GM18498 (cell line): ENCODE results near the gene WBP4.
"Not testable (repeated sequence)": the region's sequence is repeated elsewhere in the genome, so short reads cannot be mapped to it uniquely, and the experiment has no call there.

Source experiments
- ATAC-seq: cut with Tn5 transposase; IDR thresholded peaks from one replicate; pipeline ENCODE4 v1.9.1; 2021; ENCODE audit warnings: mild to moderate bottlenecking, moderate library complexity; ENCODE audit not compliant: unreplicated experiment

WBP4 gene

DNA sequence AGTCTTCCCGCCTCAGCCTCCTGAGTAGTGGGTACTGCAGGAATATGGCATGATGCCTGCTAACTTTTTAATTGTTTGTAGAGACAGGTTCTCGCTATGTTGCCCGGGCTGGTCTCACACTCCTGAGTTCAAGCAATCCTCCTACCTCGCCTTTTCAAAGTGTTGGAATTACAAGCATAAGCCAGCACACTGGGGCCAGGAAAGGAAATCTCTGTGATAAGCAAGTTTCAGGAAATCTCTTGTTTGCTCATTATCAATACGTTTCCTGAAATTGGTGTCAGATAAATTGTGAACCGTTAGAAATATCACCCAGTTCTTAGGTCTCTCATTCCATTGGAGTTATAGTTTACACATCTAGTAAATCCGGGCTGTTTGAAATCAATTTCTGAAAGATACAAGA, 14.2 kb downstream of the WBP4 start:
- ATAC-seq = no peak

DNA sequence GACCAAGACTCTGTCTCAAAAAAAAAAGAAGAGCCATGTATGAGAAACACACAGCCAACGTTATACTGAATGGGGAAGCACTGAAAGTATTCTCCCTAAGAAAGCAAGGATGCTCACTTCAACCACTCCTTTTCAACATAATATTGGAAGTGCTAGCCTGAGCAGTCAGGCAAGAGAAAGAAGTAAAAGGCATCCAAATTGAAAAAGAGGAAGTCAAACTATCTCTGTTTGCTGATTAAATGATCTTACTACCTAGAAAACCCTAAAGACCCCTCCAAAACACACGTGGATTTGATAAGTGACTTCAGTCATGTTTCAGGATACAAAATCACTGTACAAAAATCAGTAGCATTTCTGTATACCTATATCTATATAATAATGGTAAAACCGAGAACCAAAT, 16.2 kb downstream of the WBP4 start:
- no peak for ATAC-seq

DNA sequence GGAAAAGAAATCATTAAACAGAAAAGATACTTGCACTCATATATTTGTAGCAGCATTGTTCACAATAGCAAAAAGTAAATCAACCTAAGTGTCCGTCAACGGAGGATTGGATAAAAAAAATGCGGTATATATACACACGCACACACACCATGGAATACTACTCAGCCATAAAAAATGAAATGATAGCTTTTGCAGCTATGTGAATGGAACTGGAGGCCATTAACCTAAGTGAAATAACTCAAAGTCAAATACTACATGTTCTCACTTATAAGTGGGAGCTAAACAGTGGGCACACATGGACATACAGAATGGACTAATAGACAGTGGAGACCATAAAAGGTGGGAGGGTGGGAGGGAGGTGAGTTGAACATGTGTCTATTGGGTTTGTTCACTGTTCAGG, 18.4 kb downstream of the WBP4 start:
- ATAC-seq = no peak

DNA sequence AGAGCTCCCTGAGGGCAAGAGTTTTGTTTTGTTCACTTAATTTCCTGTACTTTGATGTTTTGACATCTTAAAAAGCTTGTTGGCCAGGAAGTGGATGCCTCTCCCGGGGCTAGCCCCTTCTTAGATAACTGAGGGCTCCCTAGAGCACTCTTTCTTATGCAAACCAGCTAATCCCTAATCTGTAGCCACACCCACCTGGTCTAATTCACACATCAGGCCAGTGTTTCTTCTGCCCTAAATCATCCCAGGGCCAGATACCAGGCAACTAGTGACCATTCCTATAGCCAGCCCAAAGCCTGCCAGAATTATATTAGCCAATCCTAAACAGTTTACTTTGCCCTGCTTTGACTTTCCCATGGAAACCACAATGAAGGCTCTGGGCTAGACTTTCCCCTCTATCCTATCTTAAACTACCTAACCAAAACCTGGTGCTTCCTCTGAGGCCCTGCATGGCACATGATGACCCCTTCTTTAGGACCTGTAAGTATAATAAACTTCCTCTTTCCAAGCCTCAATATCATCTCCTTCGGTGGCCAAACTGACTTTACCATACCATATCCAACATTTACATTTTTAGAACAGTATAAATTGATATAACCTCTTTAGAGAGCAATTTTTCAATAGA, 24.8 kb downstream of the WBP4 start:
- no peak for ATAC-seq

DNA sequence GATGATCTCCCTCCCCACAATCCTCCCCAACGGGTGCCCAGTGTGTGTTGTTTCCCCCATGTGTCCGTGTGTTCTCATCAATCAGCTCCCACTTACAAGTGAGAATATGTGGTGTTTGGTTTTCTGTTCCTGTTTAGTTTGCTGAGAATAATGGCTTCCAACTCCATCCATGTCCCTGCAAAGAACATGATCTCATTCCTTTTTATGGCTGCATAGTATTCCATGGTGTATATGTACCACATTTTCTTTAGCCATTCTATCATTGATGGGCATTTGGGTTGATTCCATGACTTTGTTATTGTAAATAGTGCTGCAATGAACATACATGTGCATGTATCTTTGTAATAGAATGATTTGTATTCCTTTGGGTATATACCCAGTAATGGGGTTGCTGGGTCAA, 34.4 kb downstream of the WBP4 start:
- ATAC-seq = not testable (repeated sequence)

DNA sequence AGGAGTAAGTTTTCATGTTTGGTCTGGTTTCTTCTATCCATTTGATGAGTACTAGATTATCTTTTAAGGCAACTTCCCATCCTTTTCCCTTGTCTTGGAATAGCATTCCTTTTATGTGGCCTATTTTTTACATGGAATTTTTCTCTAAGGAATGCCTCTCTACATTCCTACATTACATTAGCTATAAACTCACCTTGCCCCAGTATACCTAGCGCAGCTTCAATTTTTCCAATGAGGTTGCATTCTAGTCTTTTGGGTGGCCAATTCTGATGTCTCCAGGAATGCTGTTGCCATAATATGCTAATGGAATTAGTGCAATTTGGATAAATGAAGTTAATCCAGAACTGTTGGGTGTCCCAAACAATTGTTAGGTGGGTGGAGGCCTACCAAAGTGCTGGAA, 37.5 kb downstream of the WBP4 start:
- ATAC-seq = no peak

DNA sequence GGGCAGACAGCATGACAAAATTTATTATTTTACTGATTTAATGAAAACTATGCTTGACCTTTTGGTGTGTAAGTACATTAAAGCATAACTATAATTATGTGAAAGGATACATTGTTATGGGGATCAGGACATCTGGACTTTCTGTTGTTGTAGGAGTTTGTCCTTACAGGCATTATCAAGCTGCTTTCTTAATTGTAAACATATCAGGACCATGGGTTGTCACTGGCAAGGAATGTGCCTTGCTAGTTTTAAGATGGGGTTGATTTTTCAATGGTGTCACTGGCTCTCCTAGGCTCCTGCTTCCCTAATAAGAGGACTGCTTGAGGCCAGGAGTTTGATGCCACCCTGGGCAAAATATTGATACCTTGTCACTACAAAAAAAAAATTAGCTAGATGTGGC, 38.7 kb downstream of the WBP4 start:
- ATAC-seq = no peak

DNA sequence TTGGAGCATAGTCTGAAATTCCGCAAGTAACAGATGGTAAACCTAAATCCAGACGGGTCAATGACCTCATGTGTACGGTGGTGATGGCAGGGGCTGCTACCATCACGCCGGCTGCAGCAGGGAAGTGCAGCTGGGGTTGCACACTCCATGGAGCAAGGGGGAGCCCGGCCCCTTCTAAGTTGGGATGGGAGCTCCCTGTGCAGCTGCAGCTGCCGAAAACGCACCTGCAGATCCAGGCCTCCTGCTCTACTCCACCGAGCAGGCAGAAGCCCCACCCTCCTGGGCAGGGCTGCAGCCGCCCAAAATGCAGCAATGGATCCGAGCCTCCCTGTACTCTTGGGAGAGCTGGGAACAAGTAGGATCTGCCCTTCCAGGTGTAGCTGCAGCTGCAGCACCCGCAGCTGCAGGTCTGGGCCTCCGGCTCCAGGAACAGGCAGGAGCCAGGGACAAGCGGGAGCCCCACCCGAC, 45.8 kb downstream of the WBP4 start:
- no peak for ATAC-seq

DNA sequence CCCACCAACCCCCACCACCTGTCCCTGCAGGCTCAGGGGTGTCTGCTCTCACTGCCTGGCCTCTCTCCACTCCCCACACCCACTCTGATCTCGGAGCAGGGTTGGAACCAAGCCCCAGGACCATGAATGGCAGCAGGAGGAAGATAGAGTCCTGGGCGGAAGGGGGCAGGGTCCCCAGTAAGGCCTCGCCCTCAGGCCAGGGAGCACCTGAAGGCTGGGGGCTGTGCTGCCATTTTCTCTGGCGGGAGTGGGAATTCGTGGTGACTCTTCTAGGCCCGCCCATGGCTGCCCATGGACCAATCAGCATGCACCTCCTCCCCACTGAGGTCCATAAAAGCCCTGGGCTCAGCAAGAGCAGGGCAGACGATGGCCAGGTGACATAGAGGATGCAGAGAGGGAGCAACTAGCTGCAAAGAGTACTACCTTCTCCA, 46.3 kb downstream of the WBP4 start:
- ATAC-seq = no peak

DNA sequence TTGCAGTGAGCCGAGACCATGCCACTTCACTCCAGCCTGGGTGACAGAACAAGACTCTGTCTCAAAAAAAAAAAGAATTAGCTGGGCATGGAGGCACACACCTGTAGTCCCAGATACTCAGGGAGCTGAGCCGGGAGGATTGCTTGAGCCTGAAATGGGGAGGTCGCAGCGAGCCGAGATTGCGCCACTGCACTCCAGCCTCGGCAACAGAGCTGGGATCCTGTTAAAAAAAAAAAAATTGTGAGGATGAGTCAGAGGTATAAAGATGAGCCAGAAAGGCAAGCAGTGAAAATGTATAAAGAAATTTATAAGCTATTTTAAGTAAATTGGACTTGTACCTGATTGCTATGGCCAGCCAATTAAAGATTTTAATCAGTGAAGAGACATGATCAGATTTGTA, 50.1 kb downstream of the WBP4 start:
- ATAC-seq = no peak

DNA sequence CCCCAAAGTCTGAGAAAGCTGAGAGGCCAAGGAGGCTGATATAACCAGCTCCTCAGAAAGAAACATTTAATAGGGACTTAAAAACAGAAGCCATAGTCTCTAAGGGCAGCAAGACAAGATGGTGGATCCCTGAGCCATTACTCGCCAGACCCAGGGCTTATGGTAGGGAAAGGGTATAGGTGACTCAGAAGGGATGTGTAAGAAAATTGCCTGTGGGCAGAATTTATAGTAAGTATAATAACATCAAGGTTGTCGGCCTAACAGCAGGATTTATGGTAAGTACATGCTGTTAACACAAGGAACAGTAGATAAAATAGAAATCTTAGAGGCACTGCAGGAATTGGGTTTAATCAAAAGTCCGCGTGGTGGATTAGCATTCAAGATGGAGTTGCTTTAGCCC, 56.6 kb downstream of the WBP4 start:
- ATAC-seq = no peak

DNA sequence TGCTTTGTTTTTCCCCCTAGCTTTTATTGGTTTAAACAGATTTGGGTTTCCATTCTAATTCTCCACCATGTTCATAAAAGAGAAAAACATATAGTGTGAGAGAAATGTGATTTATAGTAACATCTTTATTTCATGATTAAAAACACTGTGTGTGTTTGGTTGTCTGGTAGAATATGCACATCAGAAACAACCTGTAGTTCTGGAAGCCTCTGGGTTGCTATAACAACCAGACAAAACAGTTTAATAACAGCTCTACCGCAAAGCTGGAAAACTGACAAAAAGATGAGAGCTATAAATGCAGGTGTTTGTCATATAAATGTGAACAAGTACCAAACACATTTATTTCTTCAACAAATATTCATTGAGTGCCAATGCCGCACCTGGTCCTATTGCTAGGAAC, 61.5 kb downstream of the WBP4 start:
- ATAC-seq = no peak

DNA sequence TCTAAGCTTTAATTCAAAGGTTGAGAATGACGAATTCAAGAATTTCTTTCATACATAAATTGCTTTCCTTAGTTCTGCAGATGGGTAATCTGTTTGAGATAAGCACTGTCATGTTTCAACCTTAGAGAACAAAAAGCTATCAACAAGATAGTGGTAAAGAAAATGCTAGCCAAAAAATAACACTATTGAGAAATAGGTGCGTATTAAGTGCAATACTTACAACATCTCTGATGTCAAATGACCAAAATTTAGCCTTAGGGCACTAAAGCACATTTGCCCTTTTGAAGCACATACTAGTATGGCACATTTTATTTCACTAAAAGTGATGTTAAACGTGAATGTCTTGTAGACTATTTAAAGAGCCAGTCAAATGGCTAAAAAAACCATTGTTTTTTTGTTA, 66.4 kb downstream of the WBP4 start:
- no peak for ATAC-seq

DNA sequence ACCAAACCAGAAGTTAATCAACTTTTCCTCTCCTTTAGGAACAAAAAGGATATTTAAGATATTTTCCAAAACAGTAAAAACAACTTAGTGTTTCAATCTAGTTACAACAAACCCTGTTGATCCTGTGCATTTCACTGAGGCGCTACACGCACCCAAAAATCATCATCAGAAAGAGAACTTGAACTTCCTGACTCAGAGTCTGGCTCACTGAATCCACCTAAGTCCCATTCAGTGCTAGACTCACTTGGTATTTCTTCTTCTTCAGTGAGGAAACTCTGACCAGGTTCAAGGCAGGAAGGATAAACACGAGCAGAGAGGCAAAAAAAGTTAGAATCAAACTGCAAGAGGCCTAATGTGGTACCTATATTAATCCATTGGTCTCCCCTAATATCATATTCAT, 69.0 kb downstream of the WBP4 start:
- ATAC-seq = no peak

DNA sequence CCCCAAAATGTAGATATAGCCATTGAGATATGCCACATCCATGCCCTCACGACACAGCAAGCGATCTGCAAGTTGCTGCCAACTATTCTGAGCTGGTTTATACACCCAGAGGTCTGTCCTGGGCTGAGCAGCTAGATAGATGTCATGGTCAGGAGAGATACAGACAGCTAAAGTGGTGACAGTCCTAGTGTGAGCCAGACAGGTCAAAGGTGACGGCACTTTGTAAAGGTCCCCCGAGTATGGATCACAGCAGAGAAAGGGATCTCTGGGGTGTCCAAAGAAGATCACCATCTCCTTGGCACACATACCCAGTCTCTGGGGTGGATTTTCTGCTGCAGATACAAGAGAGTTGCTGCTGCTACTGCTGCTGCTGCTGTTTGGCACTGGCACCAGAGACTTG, 69.9 kb downstream of the WBP4 start:
- ATAC-seq = not testable (repeated sequence)

DNA sequence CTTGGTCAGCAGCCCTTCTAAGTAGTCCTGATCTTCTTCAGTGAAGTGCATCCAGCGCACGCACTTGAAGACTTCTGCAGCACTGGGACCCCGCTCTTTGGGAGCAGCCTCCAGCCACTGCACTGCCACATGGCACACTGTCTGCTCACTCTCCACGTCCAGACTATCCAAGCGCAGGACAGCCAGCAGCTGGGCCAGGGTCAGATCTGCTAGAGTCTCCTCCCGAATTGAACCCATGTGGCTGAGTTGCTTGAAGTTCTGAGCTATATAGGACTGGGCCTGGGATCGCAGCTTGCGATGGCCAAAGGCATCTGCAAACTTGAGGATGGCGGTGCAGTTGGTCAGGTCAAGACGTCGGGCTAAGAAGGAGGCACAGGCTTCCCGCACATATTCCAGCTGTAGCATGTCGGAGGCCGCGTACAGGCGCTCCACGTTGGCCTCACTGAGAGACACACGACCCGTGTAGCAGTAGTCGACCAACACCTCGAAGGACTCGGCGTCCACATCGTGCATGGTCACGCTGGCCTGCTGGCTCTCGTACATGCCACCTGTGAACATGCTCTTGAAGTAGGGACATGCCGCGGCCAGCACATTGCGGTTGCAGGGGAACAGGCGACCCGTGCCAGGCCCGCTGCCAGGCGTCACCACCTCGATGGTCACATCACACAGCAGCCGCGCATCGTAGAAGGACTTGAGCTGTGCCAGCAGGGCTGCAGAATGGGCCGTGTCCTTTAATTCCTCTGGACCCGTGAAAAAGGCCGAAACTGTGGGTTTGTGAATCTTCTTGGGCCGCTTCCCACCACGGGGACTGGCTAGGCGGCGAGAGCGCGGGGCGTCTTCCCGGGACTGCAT, 70.6 kb downstream of the WBP4 start:
- peak; percentile 22 for ATAC-seq

DNA sequence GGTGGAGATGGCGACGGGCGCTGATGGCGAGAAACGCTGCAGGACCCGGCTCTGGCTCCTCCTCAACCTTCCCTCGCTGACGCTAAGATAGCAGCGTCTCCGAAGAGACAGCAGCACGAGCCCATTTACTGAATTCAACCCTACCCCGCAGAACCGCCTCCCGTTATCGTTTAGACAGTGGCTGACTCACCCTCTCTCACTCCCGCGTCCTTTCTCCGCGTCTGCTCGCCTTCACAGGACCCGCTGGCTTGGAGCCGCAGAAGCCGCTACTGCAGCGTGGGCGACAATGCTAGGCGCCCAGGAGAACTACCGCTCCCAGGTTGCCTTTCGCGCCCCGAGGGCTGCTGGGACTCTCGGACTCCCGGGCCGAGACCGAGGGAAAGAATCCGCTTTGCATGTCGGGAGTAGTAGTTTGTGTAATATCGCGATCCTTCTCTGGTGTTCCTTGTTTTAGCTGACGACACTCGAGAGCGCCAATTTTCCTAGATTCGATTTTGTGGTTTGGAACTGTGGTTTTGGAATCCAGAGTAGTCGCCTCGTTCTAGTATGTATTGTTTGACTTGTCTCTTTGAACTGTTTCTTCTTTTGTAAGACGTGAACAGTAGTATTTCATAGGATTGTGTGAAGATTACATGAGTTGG, 71.3 kb downstream of the WBP4 start, which contains the start of gene KBTBD6:
KBTBD6 (minus strand) TSS at position 291 of the 641 bp plus-strand sequence. CDS start 291 bp downstream, outside the sequence.
- ATAC-seq = peak; percentile 97
